Stimulated activated naive CD8-positive, alpha-beta T cell treated with anti-CD3 and anti-CD28 coated beads, Interleukin-15, Interleukin-2, amounts not matched to agents 100 U/mL and 50 U/mL, for 24 hours (primary cell): Measurements from ENCODE around the gene DSE.
A peak's percentile ranks its signal among the peaks of the same experiment; 100 is the strongest.
"Not testable (repeated sequence)": the region's sequence is repeated elsewhere in the genome, so short reads cannot be mapped to it uniquely, and the experiment has no call there.

ENCODE experiments used
- ATAC-seq: fragments of 150-1000 bp; cut with Tn5 transposase; one replicate; pipeline ENCODE4 v1.10.0; 2021
- DNase-seq: peaks from one replicate; pipeline ENCODE4 v3.0.0; 2021

Gene DSE

GRCh38 chr6:116370760-116371119, at the start of gene DSE:
DSE (plus strand) TSS chr6:116370947; CDS start chr6:116399251, 28,304 bp downstream.
- DNase-seq = peak; percentile 68

GRCh38 chr6:116321933-116322332, 48.8 kb upstream of the DSE start:
- ATAC-seq, DNase-seq: not testable (repeated sequence)

More at GRCh38 chr6:116370760-116371119, at the start of gene DSE:
- ATAC-seq = peak; percentile 59

GRCh38 chr6:116323863-116324262, 46.9 kb upstream of the DSE start:
- ATAC-seq (no peak), DNase-seq (no peak)

DNA sequence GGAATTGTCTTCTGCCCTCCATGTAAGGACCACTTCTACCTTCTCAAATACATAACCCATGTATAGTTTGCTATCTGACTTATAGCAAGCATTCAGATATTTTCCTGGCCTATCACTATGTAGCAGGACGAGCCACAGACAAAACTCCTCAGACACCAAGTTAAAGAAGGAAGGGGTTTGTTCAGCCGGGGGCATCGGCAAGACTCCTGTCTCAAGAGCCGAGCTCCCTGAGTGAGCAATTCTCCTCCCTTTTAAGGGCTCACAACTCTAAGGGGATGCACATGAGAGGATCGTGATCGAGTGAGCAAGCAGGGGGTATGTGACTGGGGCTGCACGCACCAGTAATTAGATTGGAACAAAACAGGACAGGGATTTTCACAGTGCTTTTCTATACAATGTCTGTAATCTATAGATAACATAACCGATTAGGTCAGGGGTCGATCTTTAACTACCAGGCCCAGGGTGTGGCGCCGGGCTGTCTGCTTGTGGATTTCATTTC, 45.1 kb upstream of the DSE start:
- ATAC-seq, DNase-seq: not testable (repeated sequence)

- ATAC-seq = no peak
- no peak for DNase-seq
Measured at GRCh38 chr6:116326181-116326671, 44.5 kb upstream of the DSE start.

DNA sequence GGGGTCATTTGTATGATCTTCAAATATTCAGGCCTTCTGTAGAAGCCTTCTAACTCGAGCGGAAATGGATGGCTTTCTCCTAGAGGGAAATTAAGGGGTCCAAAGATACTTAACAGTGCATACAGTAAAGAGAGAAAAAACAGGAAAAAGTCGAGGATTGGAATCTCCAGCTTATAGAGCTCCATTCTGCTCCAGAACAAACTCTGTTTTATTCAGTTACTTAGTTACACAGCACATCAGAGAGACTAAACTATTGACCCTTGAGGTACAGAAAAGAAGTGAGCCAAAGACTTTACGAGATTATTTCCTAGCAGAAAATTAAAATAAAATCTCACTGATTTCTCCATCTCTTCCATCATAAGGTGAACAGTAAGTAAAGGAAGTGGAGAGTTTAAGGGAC, 43.8 kb upstream of the DSE start:
- DNase-seq (no peak), ATAC-seq (no peak)

- ATAC-seq (no peak), DNase-seq (no peak)
Measured at GRCh38 chr6:116327803-116328527, 42.8 kb upstream of the DSE start.

- no peak for DNase-seq
Measured at GRCh38 chr6:116328528-116328903, 42.2 kb upstream of the DSE start.

DNA sequence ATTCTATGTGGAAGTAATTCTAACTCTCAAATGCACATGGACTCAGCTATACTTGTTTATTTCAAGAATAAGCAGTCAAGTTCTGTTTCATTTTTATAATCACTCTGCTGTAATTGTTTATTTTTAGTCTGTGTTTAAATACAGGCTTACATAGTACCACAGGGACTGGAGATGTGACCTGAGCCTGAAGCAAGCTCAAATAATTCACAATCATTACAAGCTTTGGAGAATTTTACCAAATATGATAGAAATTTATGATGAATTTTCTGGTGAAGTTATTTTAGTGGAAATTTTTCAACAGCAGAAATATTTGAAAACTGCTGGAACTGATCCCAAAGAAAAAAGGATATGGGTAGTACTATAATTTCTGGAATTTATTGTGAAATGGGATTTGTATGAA, 41.6 kb upstream of the DSE start:
- DNase-seq = no peak

More at GRCh38 chr6:116328528-116328903, 42.2 kb upstream of the DSE start:
- no peak for ATAC-seq

DNA sequence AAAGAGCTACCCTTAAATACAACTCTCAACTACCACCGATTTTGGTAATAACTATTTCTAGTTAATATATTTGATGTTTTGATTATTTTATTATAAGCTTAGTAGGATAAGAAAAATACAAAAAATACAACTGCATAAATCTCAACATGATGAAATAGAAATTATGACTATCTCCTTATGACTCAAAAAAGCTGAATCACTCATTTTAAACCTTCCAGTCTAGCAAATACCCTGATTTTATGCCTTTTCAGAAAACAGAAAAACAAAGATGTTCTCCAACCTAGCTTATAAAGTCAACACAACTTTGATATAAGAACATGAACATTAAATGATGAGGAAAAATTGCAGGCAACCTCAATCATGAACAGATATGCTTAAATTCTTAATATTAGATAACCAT, 40.2 kb upstream of the DSE start:
- DNase-seq = no peak
- ATAC-seq = no peak

More for the DNA sequence above, 41.6 kb upstream of the DSE start:
- ATAC-seq = no peak

DNA sequence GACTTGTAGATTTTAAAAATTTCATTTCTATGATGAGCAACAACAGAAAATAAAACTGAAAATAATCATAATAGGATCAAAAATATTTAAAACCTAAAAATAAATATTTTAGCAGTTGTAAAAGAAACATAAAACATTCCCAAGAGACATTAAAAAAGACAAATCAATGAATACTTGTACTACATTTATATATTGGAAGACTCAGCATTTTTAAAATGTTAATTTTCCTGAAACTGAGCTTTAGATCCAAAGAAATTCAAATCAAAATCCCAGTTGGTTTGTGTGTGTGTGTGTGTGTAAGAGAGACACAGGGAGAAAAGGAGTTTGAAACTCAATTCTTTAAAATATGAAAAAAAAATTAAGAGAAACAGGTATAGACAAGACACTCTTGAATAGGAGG, 38.7 kb upstream of the DSE start:
- no peak for DNase-seq
- ATAC-seq = no peak

DNA sequence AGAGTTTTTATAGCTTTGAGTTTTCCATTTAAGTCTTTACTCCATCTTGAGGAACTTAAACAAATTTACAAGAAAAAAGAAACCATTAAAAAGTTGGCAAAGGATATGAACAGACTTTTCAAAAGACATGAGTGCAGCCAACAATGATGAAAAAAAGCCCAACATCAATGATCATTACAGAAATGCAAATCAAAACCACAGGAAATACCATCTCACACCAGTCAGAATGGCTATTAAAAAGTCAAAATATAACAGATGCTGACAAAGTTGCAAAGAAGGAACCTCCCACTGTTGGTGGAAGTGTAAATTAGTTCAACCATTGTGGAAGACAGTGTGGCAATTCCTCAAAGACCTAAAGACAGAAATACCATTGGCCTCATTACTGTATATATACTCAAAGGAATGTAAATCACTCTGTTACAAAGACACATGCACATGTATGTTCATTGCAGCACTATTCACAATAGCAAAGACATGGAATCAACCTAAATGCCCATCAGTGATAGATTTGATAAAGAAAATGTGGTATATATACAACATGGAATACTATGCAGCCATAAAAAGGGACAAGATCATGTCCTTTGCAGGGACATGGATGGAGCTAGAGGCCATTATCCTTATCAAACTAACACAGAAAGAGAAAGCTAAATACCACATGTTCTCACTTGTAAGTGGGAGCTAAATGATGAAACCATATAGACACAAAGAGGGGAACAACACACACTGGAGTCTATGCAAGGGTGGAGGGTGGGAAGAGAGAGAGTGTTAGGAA, 35.9 kb upstream of the DSE start:
- not testable (repeated sequence) for DNase-seq, ATAC-seq

DNA sequence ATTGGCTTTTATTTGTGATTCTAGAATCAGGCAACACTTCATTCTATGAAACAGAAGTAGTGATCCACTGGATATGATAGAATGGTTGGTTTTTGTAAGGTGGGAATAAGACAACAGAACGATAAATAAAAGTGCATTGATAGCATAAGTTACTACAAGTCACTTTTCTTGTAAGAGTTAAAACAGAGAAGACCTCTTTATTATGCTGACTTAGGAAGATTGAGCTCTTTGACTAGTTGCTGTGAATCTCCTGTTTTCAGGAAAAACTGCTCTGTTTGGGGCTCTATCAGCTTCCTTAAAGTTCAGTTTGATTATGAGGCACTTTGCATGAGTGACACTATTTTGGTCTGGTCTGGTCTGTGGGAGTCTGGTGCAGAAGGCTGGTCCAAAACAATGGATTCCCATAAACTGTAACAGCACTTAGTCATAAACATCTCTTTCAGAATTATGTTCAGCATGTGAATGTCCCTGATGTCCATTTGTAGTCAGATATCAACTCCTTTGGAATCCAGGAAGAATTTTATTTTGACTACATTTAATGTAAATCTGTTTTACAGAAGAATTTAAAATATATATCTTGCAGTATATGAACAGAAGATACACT, 35.0 kb upstream of the DSE start:
- ATAC-seq (no peak), DNase-seq (no peak)

GRCh38 chr6:116338943-116339342, 31.8 kb upstream of the DSE start:
- ATAC-seq (no peak), DNase-seq (no peak)

- DNase-seq, ATAC-seq: not testable (repeated sequence)
Measured at GRCh38 chr6:116340625-116341024, 30.1 kb upstream of the DSE start.

DNA sequence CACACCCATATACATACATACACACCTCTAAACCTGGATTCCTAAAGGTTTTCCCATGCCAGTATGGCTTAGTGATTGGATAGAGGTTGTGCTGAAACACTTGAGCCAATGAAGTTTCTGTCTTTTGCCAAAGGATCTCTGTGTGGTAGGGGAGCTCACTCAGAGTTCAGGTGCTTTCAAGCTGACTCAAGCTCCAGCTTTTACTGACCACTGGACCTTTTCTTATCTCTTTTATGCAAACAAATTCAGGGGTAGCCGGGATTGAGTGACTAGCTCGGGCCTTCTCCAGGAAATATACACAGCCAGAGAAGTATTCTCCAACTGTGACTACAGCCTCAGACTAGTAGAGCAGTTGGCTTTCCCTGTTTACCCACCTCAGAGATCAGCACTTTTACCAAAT, 21.5 kb upstream of the DSE start:
- DNase-seq = no peak
- no peak for ATAC-seq

GRCh38 chr6:116351101-116351500, 19.6 kb upstream of the DSE start:
- ATAC-seq = no peak

DNA sequence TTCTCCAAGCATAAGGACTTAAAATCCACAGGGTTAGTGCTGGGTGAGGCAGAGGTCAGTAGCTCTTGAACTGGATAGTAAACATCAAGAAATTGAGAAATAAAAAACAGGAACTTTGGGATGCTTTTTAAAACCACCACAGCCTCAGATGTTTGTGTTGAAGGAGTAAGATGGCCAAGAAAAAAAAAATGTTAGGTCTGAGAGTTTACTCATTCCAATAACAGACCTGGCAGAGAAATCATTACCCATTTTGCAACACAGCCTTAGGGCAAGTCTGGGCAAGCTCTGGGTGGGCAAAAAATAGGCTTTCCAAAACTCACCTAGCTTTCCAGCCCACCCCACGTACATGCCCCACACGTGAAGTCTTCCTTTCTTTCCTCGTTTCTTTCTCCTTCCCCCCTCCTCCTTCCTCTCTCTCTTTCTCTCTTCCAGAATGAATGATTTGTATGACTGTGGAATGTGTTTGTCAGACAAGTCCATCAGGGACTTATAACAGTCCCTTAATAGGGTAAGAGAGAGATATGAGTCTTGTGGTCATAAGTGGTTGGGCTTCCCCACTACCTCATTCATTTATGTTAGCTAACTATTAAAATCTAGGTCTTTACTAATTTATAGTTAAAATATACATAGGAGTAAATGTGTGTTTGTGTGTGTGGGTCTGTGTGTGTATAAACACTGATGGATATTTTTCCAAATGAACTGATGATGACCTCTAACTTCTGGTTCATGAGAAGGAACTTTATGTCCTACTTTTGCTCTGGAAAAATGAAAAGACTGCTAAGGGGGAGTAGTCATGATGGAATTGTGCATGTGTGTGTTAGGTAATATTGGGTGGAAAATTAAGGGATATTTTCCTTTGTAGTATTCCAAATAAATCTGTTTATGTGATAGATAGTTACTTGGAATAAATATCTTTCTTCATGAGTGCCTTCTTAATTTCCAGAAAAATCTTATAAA, 18.0 kb upstream of the DSE start:
- DNase-seq = no peak

More at GRCh38 chr6:116351101-116351500, 19.6 kb upstream of the DSE start:
- DNase-seq = no peak

DNA sequence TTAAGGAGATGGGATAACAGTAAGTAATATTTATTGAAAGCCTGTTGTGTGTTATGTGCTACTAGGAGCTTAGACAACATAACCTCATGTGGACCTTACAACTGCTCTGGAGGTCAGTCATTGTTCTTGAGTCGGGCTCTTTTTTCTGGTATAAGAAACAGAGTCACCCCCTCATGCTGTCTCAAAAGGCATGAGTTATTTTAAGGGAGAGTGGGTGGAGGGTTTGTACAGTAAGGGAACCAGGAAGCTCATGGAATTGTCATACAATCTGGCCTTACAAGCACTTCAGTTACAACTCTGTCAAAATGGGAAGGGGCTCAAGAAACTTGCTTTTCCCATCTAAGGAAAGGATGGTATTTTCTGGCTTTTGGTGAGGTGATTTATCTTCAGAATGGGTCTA, 16.5 kb upstream of the DSE start:
- DNase-seq (no peak), ATAC-seq (no peak)

More for the DNA sequence above, 18.0 kb upstream of the DSE start:
- ATAC-seq = no peak

DNA sequence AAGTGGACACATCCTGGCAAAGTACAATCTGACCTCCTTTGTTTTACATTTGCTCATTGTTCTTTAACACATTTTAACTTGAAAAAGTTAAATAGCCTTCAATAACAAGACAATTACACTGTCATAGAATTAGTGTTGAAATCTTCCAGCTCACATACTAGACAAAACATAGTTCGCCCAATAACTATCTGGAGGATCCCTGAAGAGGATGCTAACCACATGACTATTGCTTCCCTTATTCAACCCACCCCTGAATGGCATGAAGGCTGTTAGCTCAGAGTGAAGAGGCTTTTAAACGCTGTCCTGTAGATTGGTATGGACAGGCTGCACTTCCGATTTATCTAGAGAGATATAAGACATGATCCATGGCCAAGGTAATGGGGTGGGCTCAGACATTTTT, 15.0 kb upstream of the DSE start:
- ATAC-seq (no peak), DNase-seq (no peak)

- no peak for ATAC-seq
- DNase-seq = no peak
Measured at GRCh38 chr6:116359131-116359530, 11.6 kb upstream of the DSE start.

- ATAC-seq = no peak
- no peak for DNase-seq
Measured at GRCh38 chr6:116359835-116360234, 10.9 kb upstream of the DSE start.
